Esophagus muscularis mucosa (tissue), 4 donors: ENCODE results near the gene NUFIP1. TPM values are rescaled to one million over a fixed set of nuclear protein-coding genes. Genes with fewer than 3 reads are reported as not detected.
A peak's percentile ranks its signal among the peaks of the same experiment; 100 is the strongest.

ENCODE experiments used
- DNase-seq: peaks from one replicate; pipeline ENCODE4 v3.0.0-alpha.2; 2017; ENCODE audit errors: extremely low spot score
- H3K27ac ChIP-seq, 4 donors: fragments of 200-600 bp; sonication (generic); replicated peaks in 1 of 4; 1 replicate in 3 of 4; 2 replicates in 1 of 4; pipeline ENCODE4 v1.5.1; 2016 to 2019; ENCODE audit warnings: mild to moderate bottlenecking in 1 of 4
- H3K27me3 ChIP-seq, 4 donors: fragments of 200-600 bp; sonication (generic); one replicate each; pipeline versions ENCODE4 v1.5.1 to v1.6.0; 2016 to 2019
- H3K36me3 ChIP-seq, 4 donors: fragments of 200-600 bp; sonication (generic); one replicate each; pipeline ENCODE4 v1.5.1; 2016 to 2019
- H3K4me1 ChIP-seq, 4 donors: fragments of 200-600 bp; sonication (generic); one replicate each; pipeline ENCODE4 v1.5.1; 2016 to 2019
- H3K4me3 ChIP-seq, 4 donors: fragments of 200-600 bp; sonication (generic); 1 replicate in 2 of 4; 2 replicates in 2 of 4; pipeline ENCODE4 v1.5.1; 2016 to 2019; ENCODE audit warnings: mild to moderate bottlenecking in 4 of 4, moderate library complexity in 1 of 4
- H3K9me3 ChIP-seq, 4 donors: fragments of 200-600 bp; sonication (generic); 1 replicate in 3 of 4; 2 replicates in 1 of 4; pipeline ENCODE4 v1.5.1; 2016 to 2019
- CTCF ChIP-seq, 3 experiments: fragments of 200-600 bp in 2 of 3; fragments of 450-650 bp in 1 of 3; sonication (generic) in 2 of 3; IDR thresholded peaks; one replicate each; pipeline ENCODE4 v1.5.1; 2017 to 2019; ENCODE audit warnings: antibody characterized with exemption in 3 of 3, mild to moderate bottlenecking in 2 of 3, moderate library complexity in 1 of 3
- EP300 ChIP-seq: sonication (generic); formaldehyde crosslinking; IDR thresholded peaks from one replicate; pipeline ENCODE4 v1.6.1; 2017; ENCODE audit warnings: antibody characterized with exemption
- POLR2A ChIP-seq: fragments of 450-650 bp; IDR thresholded peaks from one replicate; pipeline ENCODE4 v1.6.1; 2017; ENCODE audit warnings: antibody characterized with exemption, moderate library complexity, mild to moderate bottlenecking, low read depth
- POLR2AphosphoS5 ChIP-seq, 2 donors: sonication (generic); formaldehyde crosslinking; IDR thresholded peaks; one replicate each; pipeline ENCODE4 v1.6.1; 2017; ENCODE audit warnings: antibody characterized with exemption in 2 of 2
- WGBS: methylation state at CpG from one replicate; pipeline ENCODE4 v1.1.5; 2018; 5-methylcytosine and 5-hydroxymethylcytosine counted together
- intact Hi-C: fragments of 100-400 bp; cut with DNase I; formaldehyde crosslinking; loops from one replicate; pipeline ENCODE4 v1.15.1; 2023
- total RNA-seq, 4 donors: library from RNA; depleted of rRNA; stranded (reverse); fragments of >200 nt; gene quantifications; one replicate each; pipeline versions ENCODE4 v1.1.0 to v1.2.1, GENCODE V29; 2016

NUFIP1 gene
- total RNA-seq, 4 donors from 2014 or later = 3.3 to 4.2 (median 3.9) TPM

GRCh38 chr13:44971656-44972595 lies 17.3 kb downstream of the NUFIP1 start:
- no peak overlapping the region for H3K4me3 ChIP-seq
- no peak for TF ChIP-seq POLR2AphosphoS5 (IDR thresholded peaks at IDR 0.05)
- TF ChIP-seq EP300 = no peak
- TF ChIP-seq POLR2A = no peak
- no peak for TF ChIP-seq CTCF (IDR thresholded peaks at IDR 0.05)
- peaks cover 0 to 19% (median 10%) of the 10 kb centered on the region in 4 donors for H3K36me3 ChIP-seq
- H3K4me1 ChIP-seq = peaks cover 16 to 40% (median 30%) of the 10 kb centered on the region in 4 donors
- H3K9me3 ChIP-seq = no peaks in the 10 kb centered on the region
- 79% methylated on average over 7 of the region's 7 CpGs for WGBS
- intact Hi-C loops = loop anchor here (2.0 to 5.0 kb wide), 3 partner anchors 395 to 1065 kb away; partner anchors contain the start of gene TSC22D1
- no peak overlapping the region for H3K27ac ChIP-seq
- DNase-seq = no peak
- H3K27me3 ChIP-seq = no peaks in the 10 kb centered on the region

- intact Hi-C loops = loop anchor here (2.0 to 5.0 kb wide), 4 partner anchors 48 to 1063 kb away; partner anchors contain the start of gene TSC22D1
- Histone ChIP-seq H3K9me3 (no peaks in the 10 kb centered on the region), H3K27ac (peak overlapping the region; percentile 68 to 80 (median 78)), H3K36me3 (peaks cover 0 to 18% (median 9%) of the 10 kb centered on the region in 4 donors), H3K4me3 (no peak overlapping the region), H3K4me1 (peaks cover 16 to 45% (median 30%) of the 10 kb centered on the region in 4 donors), H3K27me3 (no peaks in the 10 kb centered on the region)
- TF ChIP-seq CTCF (IDR thresholded peaks at IDR 0.05) (peak; percentile 82 to 90 (median 85)), EP300 (no peak)
- no peak for DNase-seq
- 42% methylated on average over 4 of the region's 4 CpGs for WGBS
Observed at GRCh38 chr13:44969551-44970484, 19.5 kb downstream of the NUFIP1 start.

- DNase-seq = no peak
- H3K4me1 ChIP-seq = peaks cover 14 to 42% (median 30%) of the 10 kb centered on the region in 4 donors
- H3K4me3 ChIP-seq = no peak overlapping the region
- H3K27ac ChIP-seq = peak overlapping the region; percentile 68 to 80 (median 78)
- H3K27me3 ChIP-seq = no peaks in the 10 kb centered on the region
- WGBS = 67% methylated on average over 3 of the region's 3 CpGs
- intact Hi-C loops = loop anchor here (5.0 kb wide), 1 partner anchor 46 kb away; no protein-coding TSS in a partner anchor
- H3K36me3 ChIP-seq = peaks cover 0 to 28% (median 15%) of the 10 kb centered on the region in 4 donors
- no peaks in the 10 kb centered on the region for H3K9me3 ChIP-seq
- no peak for TF ChIP-seq POLR2AphosphoS5 (IDR thresholded peaks at IDR 0.05)
- peak in 1 of 3 experiments; percentile 9 for TF ChIP-seq CTCF (IDR thresholded peaks at IDR 0.05)
- TF ChIP-seq POLR2A = no peak
Observed at GRCh38 chr13:44968434-44968815, 20.8 kb downstream of the NUFIP1 start.

GRCh38 chr13:44967704-44968433 lies 21.4 kb downstream of the NUFIP1 start:
- Histone ChIP-seq H3K27me3 (no peaks in the 10 kb centered on the region), H3K36me3 (peaks cover 0 to 31% (median 17%) of the 10 kb centered on the region in 4 donors), H3K4me1 (peaks cover 8 to 37% (median 28%) of the 10 kb centered on the region in 4 donors), H3K9me3 (no peaks in the 10 kb centered on the region), H3K4me3 (no peak overlapping the region), H3K27ac (peak overlapping the region; percentile 68 to 80 (median 78))
- no peak for TF ChIP-seq POLR2A
- peak in 1 of 2 donors; percentile 37 for TF ChIP-seq POLR2AphosphoS5 (IDR thresholded peaks at IDR 0.05)
- TF ChIP-seq EP300 = no peak
- TF ChIP-seq CTCF (IDR thresholded peaks at IDR 0.05) = peak in 2 of 3 experiments; percentile 30 to 34
- 38% methylated on average over 3 of the region's 3 CpGs for WGBS
- DNase-seq = no peak
- intact Hi-C loops = loop anchor here (5.0 kb wide), 1 partner anchor 46 kb away; no protein-coding TSS in a partner anchor
